WTC11 (cell line): ENCODE data around the gene PITPNM3.

ENCODE experiments used
- CREB1 ChIP-seq: sonication (generic); formaldehyde crosslinking; IDR thresholded peaks from 2 replicates; pipeline ENCODE4 v1.8.0; 2023; ENCODE audit warnings: mild to moderate bottlenecking, missing genetic modification reagents
- CTCF ChIP-seq: fragments of 200-600 bp; IDR thresholded peaks from 2 replicates; pipeline ENCODE4 v1.8.0; 2022; ENCODE audit warnings: antibody characterized with exemption
- SMAD3 ChIP-seq: sonication (generic); formaldehyde crosslinking; IDR thresholded peaks from 2 replicates; pipeline ENCODE4 v1.8.0; 2022; ENCODE audit warnings: missing genetic modification reagents, mild to moderate bottlenecking, borderline replicate concordance
- SMAD4 ChIP-seq: sonication (generic); formaldehyde crosslinking; IDR thresholded peaks from 2 replicates; pipeline ENCODE4 v1.8.0; 2022; ENCODE audit warnings: mild to moderate bottlenecking, missing genetic modification reagents
- TEAD1 ChIP-seq: sonication (generic); formaldehyde crosslinking; IDR thresholded peaks from 2 replicates; pipeline ENCODE4 v1.8.0; 2022; ENCODE audit warnings: mild to moderate bottlenecking, missing genetic modification reagents
- ZBTB43 ChIP-seq: sonication (generic); formaldehyde crosslinking; IDR thresholded peaks from 2 replicates; pipeline ENCODE4 v1.8.1; 2023; ENCODE audit warnings: mild to moderate bottlenecking, missing genetic modification reagents
- ZNF532 ChIP-seq: fragments of 250-450 bp; sonication (Bioruptor Pico); IDR thresholded peaks from 2 replicates; pipeline ENCODE4 v1.9.0; 2021; ENCODE audit warnings: mild to moderate bottlenecking, borderline replicate concordance
- TF ChIP-seq, protein P1 (sequence below): sonication (generic); formaldehyde crosslinking; IDR thresholded peaks from 2 replicates; pipeline ENCODE4 v1.8.1; 2023; ENCODE audit warnings: mild to moderate bottlenecking, missing genetic modification reagents, moderate library complexity

DNA sequence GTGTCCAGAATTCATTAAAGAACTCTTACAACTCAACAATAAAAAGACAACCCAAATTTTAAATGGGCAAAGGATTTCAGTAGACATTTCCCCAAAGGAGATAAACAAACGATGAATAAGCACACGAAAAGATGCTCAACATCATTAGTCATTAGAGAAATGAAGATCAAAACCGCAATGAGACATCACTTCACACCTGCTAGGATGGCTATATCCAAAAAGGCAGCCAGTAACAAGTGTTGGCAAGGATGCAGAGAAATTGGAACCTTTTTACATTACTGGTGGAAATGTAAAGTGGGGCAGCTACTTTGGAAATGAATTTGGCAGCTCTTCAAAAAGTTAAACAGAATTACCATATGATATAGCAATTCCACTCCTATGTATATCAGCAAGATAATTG is 42.0 kb downstream of the PITPNM3 start:
- TF ChIP-seq SMAD4 (CRISPR knock-in tag) (no peak), CREB1 (CRISPR knock-in tag) (no peak), CTCF (no peak), SMAD3 (CRISPR knock-in tag) (no peak), ZNF532 (CRISPR knock-in tag) (no peak), ZBTB43 (CRISPR knock-in tag) (no peak), TEAD1 (CRISPR knock-in tag) (no peak)
- TF ChIP-seq, protein P1, sequence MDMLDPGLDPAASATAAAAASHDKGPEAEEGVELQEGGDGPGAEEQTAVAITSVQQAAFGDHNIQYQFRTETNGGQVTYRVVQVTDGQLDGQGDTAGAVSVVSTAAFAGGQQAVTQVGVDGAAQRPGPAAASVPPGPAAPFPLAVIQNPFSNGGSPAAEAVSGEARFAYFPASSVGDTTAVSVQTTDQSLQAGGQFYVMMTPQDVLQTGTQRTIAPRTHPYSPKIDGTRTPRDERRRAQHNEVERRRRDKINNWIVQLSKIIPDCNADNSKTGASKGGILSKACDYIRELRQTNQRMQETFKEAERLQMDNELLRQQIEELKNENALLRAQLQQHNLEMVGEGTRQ (CRISPR knock-in tag), result no peak
